ENCODE measurements around the gene DNAJB11.

DNA sequence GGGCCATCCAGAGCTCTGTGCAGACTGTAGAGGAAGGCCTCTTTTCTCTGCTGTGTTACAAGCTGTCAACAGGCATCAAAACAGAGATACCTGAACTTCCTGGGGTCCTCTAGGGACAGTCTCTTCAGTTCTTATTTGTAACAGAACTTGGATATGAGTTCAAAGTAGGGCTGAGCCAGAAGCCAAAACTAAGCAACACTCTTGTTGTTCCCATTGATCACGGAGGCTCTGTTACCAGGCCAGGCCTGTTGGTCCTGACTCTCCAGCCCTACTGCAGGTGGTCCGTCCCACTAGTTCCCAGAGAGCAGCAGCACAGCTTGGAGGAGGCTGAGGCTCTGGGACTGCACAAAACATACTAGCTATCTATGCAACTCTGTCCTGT is 29.3 kb downstream of the DNAJB11 start:
- TF ChIP-seq, protein P1, sequence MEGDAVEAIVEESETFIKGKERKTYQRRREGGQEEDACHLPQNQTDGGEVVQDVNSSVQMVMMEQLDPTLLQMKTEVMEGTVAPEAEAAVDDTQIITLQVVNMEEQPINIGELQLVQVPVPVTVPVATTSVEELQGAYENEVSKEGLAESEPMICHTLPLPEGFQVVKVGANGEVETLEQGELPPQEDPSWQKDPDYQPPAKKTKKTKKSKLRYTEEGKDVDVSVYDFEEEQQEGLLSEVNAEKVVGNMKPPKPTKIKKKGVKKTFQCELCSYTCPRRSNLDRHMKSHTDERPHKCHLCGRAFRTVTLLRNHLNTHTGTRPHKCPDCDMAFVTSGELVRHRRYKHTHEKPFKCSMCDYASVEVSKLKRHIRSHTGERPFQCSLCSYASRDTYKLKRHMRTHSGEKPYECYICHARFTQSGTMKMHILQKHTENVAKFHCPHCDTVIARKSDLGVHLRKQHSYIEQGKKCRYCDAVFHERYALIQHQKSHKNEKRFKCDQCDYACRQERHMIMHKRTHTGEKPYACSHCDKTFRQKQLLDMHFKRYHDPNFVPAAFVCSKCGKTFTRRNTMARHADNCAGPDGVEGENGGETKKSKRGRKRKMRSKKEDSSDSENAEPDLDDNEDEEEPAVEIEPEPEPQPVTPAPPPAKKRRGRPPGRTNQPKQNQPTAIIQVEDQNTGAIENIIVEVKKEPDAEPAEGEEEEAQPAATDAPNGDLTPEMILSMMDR (IDR thresholded peaks at IDR 0.05), result no peak
- TF ChIP-seq, protein P2, sequence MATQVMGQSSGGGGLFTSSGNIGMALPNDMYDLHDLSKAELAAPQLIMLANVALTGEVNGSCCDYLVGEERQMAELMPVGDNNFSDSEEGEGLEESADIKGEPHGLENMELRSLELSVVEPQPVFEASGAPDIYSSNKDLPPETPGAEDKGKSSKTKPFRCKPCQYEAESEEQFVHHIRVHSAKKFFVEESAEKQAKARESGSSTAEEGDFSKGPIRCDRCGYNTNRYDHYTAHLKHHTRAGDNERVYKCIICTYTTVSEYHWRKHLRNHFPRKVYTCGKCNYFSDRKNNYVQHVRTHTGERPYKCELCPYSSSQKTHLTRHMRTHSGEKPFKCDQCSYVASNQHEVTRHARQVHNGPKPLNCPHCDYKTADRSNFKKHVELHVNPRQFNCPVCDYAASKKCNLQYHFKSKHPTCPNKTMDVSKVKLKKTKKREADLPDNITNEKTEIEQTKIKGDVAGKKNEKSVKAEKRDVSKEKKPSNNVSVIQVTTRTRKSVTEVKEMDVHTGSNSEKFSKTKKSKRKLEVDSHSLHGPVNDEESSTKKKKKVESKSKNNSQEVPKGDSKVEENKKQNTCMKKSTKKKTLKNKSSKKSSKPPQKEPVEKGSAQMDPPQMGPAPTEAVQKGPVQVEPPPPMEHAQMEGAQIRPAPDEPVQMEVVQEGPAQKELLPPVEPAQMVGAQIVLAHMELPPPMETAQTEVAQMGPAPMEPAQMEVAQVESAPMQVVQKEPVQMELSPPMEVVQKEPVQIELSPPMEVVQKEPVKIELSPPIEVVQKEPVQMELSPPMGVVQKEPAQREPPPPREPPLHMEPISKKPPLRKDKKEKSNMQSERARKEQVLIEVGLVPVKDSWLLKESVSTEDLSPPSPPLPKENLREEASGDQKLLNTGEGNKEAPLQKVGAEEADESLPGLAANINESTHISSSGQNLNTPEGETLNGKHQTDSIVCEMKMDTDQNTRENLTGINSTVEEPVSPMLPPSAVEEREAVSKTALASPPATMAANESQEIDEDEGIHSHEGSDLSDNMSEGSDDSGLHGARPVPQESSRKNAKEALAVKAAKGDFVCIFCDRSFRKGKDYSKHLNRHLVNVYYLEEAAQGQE (IDR thresholded peaks at IDR 0.05; ENCODE audit: insufficient read depth in 1 of 2, low read depth in 2 of 2, low read length in 1 of 2), result no peak
- TF ChIP-seq POLR2AphosphoS5 (IDR thresholded peaks at IDR 0.05; ENCODE audit: low read depth, low read length), result no peak
- no peak for TF ChIP-seq SIN3A (IDR thresholded peaks at IDR 0.05; ENCODE audit: borderline replicate concordance, insufficient read depth, low read depth, low read length)
